Sigmoid colon (tissue), 4 donors: ENCODE data around the gene POLN.

Experiments
- CTCF ChIP-seq, 4 experiments: fragments of 450-650 bp in 3 of 4; fragments of 200-600 bp in 1 of 4; IDR thresholded peaks; one replicate each; pipeline ENCODE4 v1.5.1; 2016 to 2019; ENCODE audit warnings: antibody characterized with exemption in 4 of 4, mild to moderate bottlenecking in 3 of 4, moderate library complexity in 2 of 4
- EP300 ChIP-seq, 4 donors: sonication (generic); formaldehyde crosslinking; IDR thresholded peaks; one replicate each; pipeline ENCODE4 v1.6.1; 2017; ENCODE audit warnings: antibody characterized with exemption in 4 of 4
- POLR2A ChIP-seq, 2 donors: fragments of 450-650 bp; IDR thresholded peaks; one replicate each; pipeline ENCODE4 v1.6.1; 2016; ENCODE audit warnings: antibody characterized with exemption in 2 of 2, mild to moderate bottlenecking in 2 of 2, moderate library complexity in 2 of 2

- TF ChIP-seq CTCF (IDR thresholded peaks at IDR 0.05) (no peak), EP300 (IDR thresholded peaks at IDR 0.05) (no peak), POLR2A (IDR thresholded peaks at IDR 0.05) (no peak)
These were observed 172.6 kb downstream of the POLN start for GRCh38 chr4:2069161-2069971.
